H1 (cell line): ENCODE results near the gene DPM2. TPM values are rescaled to one million over a fixed set of nuclear protein-coding genes. Genes with fewer than 3 reads are reported as not detected.

Experiments used
- CTCF ChIA-PET: fragments of 300-600 bp; sonication (Branson Sonifier 250); formaldehyde crosslinking; loops from one replicate; lab custom pipeline; 2021; ENCODE audit not compliant: partially characterized antibody; lab: Charles Lee
- POLR2A ChIA-PET: fragments of 300-600 bp; sonication (Branson Sonifier 250); formaldehyde crosslinking; loops from one replicate; lab custom pipeline; 2021; ENCODE audit warnings: inconsistent platforms; ENCODE audit not compliant: partially characterized antibody; lab: Charles Lee
- DNase-seq, 2 experiments: peaks; one replicate each; pipeline versions ENCODE4 v3.0.0 to v3.0.0-alpha.2; 2010 to 2022; ENCODE audit warnings: low spot score in 2 of 2, low read depth in 1 of 2, mixed read lengths in 1 of 2
- FAIRE-seq: peaks from 2 replicates; lab custom pipeline; 2011; peaks lifted over from hg19 to GRCh38; lab: Jason Lieb, UNC
- H2AFZ ChIP-seq: 2 replicates; pipeline ENCODE4 v1.8.1; 2012; ENCODE audit warnings: low read length, inconsistent platforms
- H2AK5ac ChIP-seq: 2 replicates; pipeline ENCODE4 v1.6.1; 2013; ENCODE audit warnings: low read depth, low read length
- H2BK120ac ChIP-seq: replicated peaks from 2 replicates; pipeline ENCODE3; 2013; ENCODE audit warnings: low read depth, low read length, inconsistent platforms
- H2BK12ac ChIP-seq: 2 replicates; pipeline ENCODE4 v1.6.1; 2013; ENCODE audit warnings: low read depth, low read length
- H2BK15ac ChIP-seq: 2 replicates; pipeline ENCODE4 v1.6.1; 2013; ENCODE audit warnings: low read length
- H2BK20ac ChIP-seq: 2 replicates; pipeline ENCODE4 v1.6.1; 2013; ENCODE audit warnings: low read length
- H2BK5ac ChIP-seq: 2 replicates; pipeline ENCODE4 v1.6.1; 2013; ENCODE audit warnings: low read depth, low read length
- H3K14ac ChIP-seq: 2 replicates; pipeline ENCODE4 v1.6.1; 2013; ENCODE audit warnings: inconsistent platforms; ENCODE audit not compliant: insufficient read length
- H3K18ac ChIP-seq: 2 replicates; pipeline ENCODE4 v1.6.1; 2013; ENCODE audit warnings: low read length; ENCODE audit errors: extremely low read depth
- H3K23ac ChIP-seq: 2 replicates; pipeline ENCODE4 v1.6.1; 2013; ENCODE audit warnings: inconsistent platforms; ENCODE audit not compliant: insufficient read length
- H3K23me2 ChIP-seq: 2 replicates; pipeline ENCODE4 v1.6.1; 2013; ENCODE audit warnings: low read depth, low read length
- H3K27ac ChIP-seq: 2 replicates; pipeline ENCODE4 v1.6.1; 2011; ENCODE audit warnings: low read depth, low read length, inconsistent platforms
- H3K27me3 ChIP-seq, 4 experiments: replicated peaks in 1 of 4; 1 replicate in 1 of 4; 2 replicates in 3 of 4; pipeline versions ENCODE4 v1.6.1 to v1.8.1; 2011 to 2013; ENCODE audit warnings: low read length in 3 of 4, mild to moderate bottlenecking in 3 of 4, inconsistent platforms in 2 of 4, mixed read lengths in 2 of 4, moderate library complexity in 1 of 4; ENCODE audit not compliant: control insufficient read depth in 3 of 4, insufficient read depth in 3 of 4; ENCODE audit errors: extremely low read depth in 1 of 4
- H3K36me3 ChIP-seq, 4 experiments: 2 replicates each; pipeline versions ENCODE4 v1.6.1 to v1.8.1; 2011 to 2013; ENCODE audit warnings: mild to moderate bottlenecking in 4 of 4, low read length in 3 of 4, moderate library complexity in 2 of 4, control low read depth in 1 of 4, inconsistent platforms in 1 of 4; ENCODE audit not compliant: insufficient read depth in 4 of 4, control insufficient read depth in 2 of 4
- H3K4ac ChIP-seq: replicated peaks from 2 replicates; pipeline ENCODE3; 2013; ENCODE audit warnings: low read length, low read depth, mixed read lengths, inconsistent platforms; ENCODE audit not compliant: insufficient read length
- H3K4me1 ChIP-seq, 4 experiments: replicated peaks in 1 of 4; 1 replicate in 1 of 4; 2 replicates in 3 of 4; pipeline versions ENCODE4 v1.6.1 to v1.8.1; 2011 to 2013; ENCODE audit warnings: low read length in 3 of 4, inconsistent platforms in 2 of 4, mixed read lengths in 1 of 4; ENCODE audit not compliant: insufficient read depth in 4 of 4, control insufficient read depth in 3 of 4
- H3K4me2 ChIP-seq, 2 experiments: 2 replicates each; pipeline versions ENCODE4 v1.6.1 to v1.8.1; 2011 to 2013; ENCODE audit warnings: low read depth in 2 of 2, low read length in 2 of 2, control low read depth in 1 of 2, inconsistent platforms in 1 of 2, mild to moderate bottlenecking in 1 of 2; ENCODE audit not compliant: insufficient read depth in 1 of 2
- H3K4me3 ChIP-seq, 4 experiments: fragments of 200-600, 300-600 bp in 1 of 4; sonication (generic), shearing (Covaris generic), sonication (Bioruptor Twin) in 1 of 4; 2 replicates each; pipeline versions ENCODE4 v1.5.1 to v1.8.1; 2011 to 2016; ENCODE audit warnings: low read length in 4 of 4, low read depth in 3 of 4, control low read depth in 2 of 4, inconsistent platforms in 2 of 4, mild to moderate bottlenecking in 2 of 4, mixed read lengths in 1 of 4, moderate library complexity in 1 of 4; ENCODE audit not compliant: insufficient read depth in 2 of 4; ENCODE audit errors: extremely low read depth in 1 of 4
- H3K56ac ChIP-seq: replicated peaks from 2 replicates; pipeline ENCODE3; 2013; ENCODE audit warnings: low read depth, mild to moderate bottlenecking, mixed read lengths, low read length, inconsistent platforms; ENCODE audit not compliant: insufficient read length
- H3K79me1 ChIP-seq: 2 replicates; pipeline ENCODE4 v1.6.1; 2013; ENCODE audit warnings: low read depth, low read length, control low read depth
- H3K79me2 ChIP-seq, 2 experiments: 2 replicates each; pipeline versions ENCODE4 v1.6.1 to v1.8.1; 2012 to 2013; ENCODE audit warnings: low read length in 2 of 2, mild to moderate bottlenecking in 2 of 2, inconsistent platforms in 1 of 2; ENCODE audit not compliant: insufficient read depth in 2 of 2, control insufficient read depth in 1 of 2
- H3K9ac ChIP-seq, 4 experiments: replicated peaks in 1 of 4; 1 replicate in 1 of 4; 2 replicates in 3 of 4; pipeline versions ENCODE4 v1.6.1 to v1.8.1; 2011 to 2013; ENCODE audit warnings: low read depth in 3 of 4, low read length in 3 of 4, control low read depth in 2 of 4, mild to moderate bottlenecking in 2 of 4, moderate library complexity in 2 of 4, inconsistent platforms in 1 of 4; ENCODE audit errors: extremely low read depth in 1 of 4
- H3K9me3 ChIP-seq, 2 experiments: 2 replicates each; pipeline versions ENCODE4 v1.6.1 to v1.8.1; 2012 to 2013; ENCODE audit warnings: mild to moderate bottlenecking in 2 of 2, moderate library complexity in 2 of 2, control low read depth in 1 of 2, inconsistent platforms in 1 of 2, low read depth in 1 of 2, low read length in 1 of 2, mixed read lengths in 1 of 2; ENCODE audit not compliant: insufficient read depth in 2 of 2
- H4K20me1 ChIP-seq, 2 experiments: replicated peaks in 1 of 2; 2 replicates each; pipeline versions ENCODE3 to v1.8.1; 2011 to 2013; ENCODE audit warnings: inconsistent platforms in 2 of 2, low read length in 2 of 2, mild to moderate bottlenecking in 1 of 2; ENCODE audit not compliant: insufficient read depth in 2 of 2, control insufficient read depth in 1 of 2
- H4K5ac ChIP-seq: 2 replicates; pipeline ENCODE4 v1.6.1; 2013; ENCODE audit warnings: low read length, low read depth, mixed read lengths, inconsistent platforms; ENCODE audit not compliant: insufficient read length
- H4K8ac ChIP-seq: 2 replicates; pipeline ENCODE4 v1.8.0; 2013; ENCODE audit warnings: mild to moderate bottlenecking, moderate library complexity, low read length, inconsistent platforms; ENCODE audit not compliant: insufficient read depth; ENCODE audit errors: extremely low read depth
- H4K91ac ChIP-seq: replicated peaks from 2 replicates; pipeline ENCODE3; 2013; ENCODE audit warnings: low read length, mixed read lengths, inconsistent platforms; ENCODE audit not compliant: insufficient read length
- GTF2F1 ChIP-seq: IDR thresholded peaks from 2 replicates; pipeline ENCODE4 v1.6.1; 2012; ENCODE audit warnings: low read depth, low read length, improper control_type of control experiment, borderline replicate concordance
- HDAC6 ChIP-seq: IDR thresholded peaks from one replicate; pipeline ENCODE4 v1.7.1; 2012; ENCODE audit warnings: low read depth, mild to moderate bottlenecking, inconsistent platforms, low read length, moderate library complexity
- SP2 ChIP-seq: IDR thresholded peaks from 2 replicates; pipeline ENCODE4 v1.6.1; 2012; ENCODE audit warnings: mild to moderate bottlenecking, low read length, inconsistent platforms
- SP4 ChIP-seq: IDR thresholded peaks from 2 replicates; pipeline ENCODE4 v1.6.1; 2012; ENCODE audit warnings: low read length, inconsistent platforms
- SUZ12 ChIP-seq: fragments of 200-600 bp; sonication (generic); IDR thresholded peaks from 2 replicates; pipeline ENCODE4 v1.6.1; 2012; ENCODE audit warnings: mild to moderate bottlenecking, inconsistent platforms, low read length, moderate library complexity, mixed read lengths
- TBP ChIP-seq: IDR thresholded peaks from 2 replicates; pipeline ENCODE4 v1.6.1; 2011; ENCODE audit warnings: low read depth, low read length, improper control_type of control experiment
- WGBS, 2 experiments: shearing (Covaris generic) in 1 of 2; methylation state at CpG; one replicate each; pipeline versions ENCODE4 v1.1.6 to v1.1.7; 2013 to 2015; ENCODE audit warnings: low lambda C conversion rate in 2 of 2, mixed read lengths in 2 of 2, inconsistent platforms in 1 of 2, low coverage in 1 of 2, missing lambda C conversion rate in 1 of 2; ENCODE audit not compliant: insufficient replicate concordance in 2 of 2, insufficient coverage in 1 of 2, insufficient read length in 1 of 2; ENCODE audit errors: extremely low coverage in 1 of 2, missing lambda C conversion rate in 1 of 2; 5-methylcytosine and 5-hydroxymethylcytosine counted together
- polyA plus RNA-seq, 7 experiments: library from polyadenylated mRNA; depleted of rRNA in 3 of 7; stranded (reverse) in 5 of 7; unstranded in 2 of 7; fragments of >200 nt in 5 of 7; fragments of 200-250 nt in 2 of 7; gene quantifications; 1 replicate in 5 of 7; 2 replicates in 1 of 7; 4 replicates in 1 of 7; pipeline versions ENCODE4 v1.2.1 to v1.2.3, GENCODE V29; 2011 to 2013; ENCODE audit warnings: missing spikeins in 2 of 7, mixed read lengths in 2 of 7
- total RNA-seq: library from RNA; stranded (reverse); fragmentation: NEBNext Ultra II Directional; extraction: Animal tissue kit (Norgen Biotek cat#: 25700); gene quantifications from 2 replicates; pipeline ENCODE4 v1.2.1, GENCODE V29; 2021
- TF ChIP-seq, protein P1 (sequence below): IDR thresholded peaks from 2 replicates; pipeline ENCODE4 v1.6.1; 2011; ENCODE audit warnings: low read depth, mild to moderate bottlenecking, low read length; ENCODE audit not compliant: insufficient read depth

The DPM2 gene
- total and polyA plus RNA-seq, 2 of the 8 experiments (the other 6 are each of a cell fraction or from before 2014, with no cell fraction given) = 45.4 to 95.4 TPM

DNA sequence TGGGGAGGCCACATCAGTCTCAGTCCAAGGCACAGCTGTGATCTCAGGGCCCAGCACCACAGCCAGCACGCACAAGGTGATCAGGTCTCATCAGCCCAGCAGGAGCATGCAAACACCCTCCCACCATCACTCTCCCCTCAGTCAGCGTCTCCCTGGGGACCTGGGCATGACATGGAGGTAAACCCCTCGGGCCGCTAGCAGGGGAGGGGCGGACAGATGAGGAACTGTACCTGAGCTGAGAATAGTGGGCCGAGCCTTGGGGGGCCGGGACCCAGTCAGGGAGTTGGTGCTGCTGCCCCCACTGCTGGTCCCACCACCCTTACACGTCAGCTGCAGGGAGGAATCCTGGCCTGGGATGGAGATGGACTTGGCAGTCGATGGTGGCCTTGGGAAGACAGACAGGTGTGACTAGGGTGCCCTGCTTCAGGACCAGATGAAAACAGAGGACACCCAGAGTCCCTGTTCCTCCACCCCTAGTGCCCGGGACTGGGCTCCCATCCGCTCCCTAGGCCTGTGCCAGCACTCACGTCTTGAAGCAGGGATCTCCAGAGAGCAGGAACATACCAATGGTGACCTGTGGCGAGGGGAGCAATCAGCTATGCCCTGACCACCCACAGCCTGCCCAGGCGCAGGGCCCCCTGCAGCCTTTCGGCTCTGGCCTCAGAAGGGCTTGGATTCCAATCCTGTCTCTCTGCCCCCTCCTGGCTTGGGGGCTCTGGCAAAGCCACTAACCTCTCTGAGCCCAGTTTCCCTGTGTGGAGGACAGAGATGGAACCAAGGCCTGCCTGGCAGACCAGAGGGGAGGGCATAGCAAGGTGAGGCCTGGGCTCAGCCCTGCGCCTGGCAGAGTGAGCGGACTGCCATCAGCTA lies 10.4 kb upstream of the DPM2 start:
- Histone ChIP-seq H3K4ac (no peak overlapping the region), H2BK15ac (no peak overlapping the region), H3K56ac (no peak overlapping the region), H3K4me3 (no peak overlapping the region), H3K23me2 (no peaks in the 10 kb centered on the region), H4K8ac (no peak overlapping the region), H3K27me3 (no peaks in the 10 kb centered on the region), H4K5ac (no peak overlapping the region), H3K14ac (no peak overlapping the region), H2BK12ac (no peak overlapping the region), H3K36me3 (peaks cover 4 to 13% (median 6%) of the 10 kb centered on the region in 4 experiments; a peak in 7 of 8 replicates), H3K9me3 (no peaks in the 10 kb centered on the region), H3K27ac (peak overlapping the region; percentile 15; the same call in 1 of the 2 replicates), H2BK120ac (no peak overlapping the region), H3K79me2 (peaks cover 0 to 15% of the 10 kb centered on the region in 2 experiments; a peak in 1 of 4 replicates), H3K4me1 (peaks cover 0 to 8% (median 1%) of the 10 kb centered on the region in 4 experiments; a peak in 4 of 7 replicates), H4K91ac (no peak overlapping the region), H2AK5ac (no peak overlapping the region), H3K4me2 (no peak overlapping the region), H2AFZ (no peak overlapping the region), H4K20me1 (peaks cover 15 to 20% of the 10 kb centered on the region in 2 experiments), H2BK5ac (peak overlapping the region; percentile 53; the same call in 1 of the 2 replicates), H3K23ac (no peak overlapping the region), H3K18ac (no peak overlapping the region), H3K9ac (no peak overlapping the region), H3K79me1 (peaks cover 9% of the 10 kb centered on the region; the same call in 1 of the 2 replicates), H2BK20ac (no peak overlapping the region)
- TF ChIP-seq GTF2F1 (no peak), SP2 (no peak), TBP (no peak), SP4 (no peak), HDAC6 (no peak), SUZ12 (no peak)
- TF ChIP-seq, protein P1, sequence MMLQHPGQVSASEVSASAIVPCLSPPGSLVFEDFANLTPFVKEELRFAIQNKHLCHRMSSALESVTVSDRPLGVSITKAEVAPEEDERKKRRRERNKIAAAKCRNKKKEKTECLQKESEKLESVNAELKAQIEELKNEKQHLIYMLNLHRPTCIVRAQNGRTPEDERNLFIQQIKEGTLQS = no peak
- DNase-seq (no peak), FAIRE-seq (no peak)
- CTCF ChIA-PET = interaction anchor here (0.7 to 35.5 kb wide), 6 partner anchors 14 to 122 kb away, joined by 3 to 825 read pairs (median 4); no protein-coding TSS in a partner anchor
- POLR2A ChIA-PET = interaction anchor here (1.1 to 1.7 kb wide), 3 partner anchors 31 to 131 kb away, joined by 3 to 5 read pairs (median 3); no protein-coding TSS in a partner anchor
- 87% methylated on average over 17 of the region's 17 CpGs; no CpG with 5 or more reads in 1 of the 2 experiments for WGBS, 2 experiments
